Vagina (tissue), 2 donors: Measurements from ENCODE around the gene MYO18A. TPM values are rescaled to one million over a fixed set of nuclear protein-coding genes. Genes with fewer than 3 reads are reported as not detected.

ENCODE experiments used
- DNase-seq, 2 donors: peaks; one replicate each; pipeline ENCODE4 v3.0.0-alpha.2; 2017; ENCODE audit errors: extremely low spot score in 2 of 2
- H3K27ac ChIP-seq: fragments of 200-600 bp; sonication (generic); one replicate; pipeline ENCODE4 v1.5.1; 2019
- H3K27me3 ChIP-seq: fragments of 200-600 bp; sonication (generic); one replicate; pipeline ENCODE4 v1.5.1; 2019
- H3K36me3 ChIP-seq, 2 donors: fragments of 200-600 bp; sonication (generic); one replicate each; pipeline ENCODE4 v1.5.1; 2017 to 2019
- H3K4me1 ChIP-seq: fragments of 200-600 bp; sonication (generic); one replicate; pipeline ENCODE4 v1.5.1; 2019
- H3K4me3 ChIP-seq, 2 donors: fragments of 200-600 bp; sonication (generic); 1 replicate in 1 of 2; 2 replicates in 1 of 2; pipeline ENCODE4 v1.5.1; 2016 to 2019
- H3K9me3 ChIP-seq: fragments of 200-600 bp; sonication (generic); one replicate; pipeline ENCODE4 v1.5.1; 2019
- POLR2A ChIP-seq, 2 donors: fragments of 450-650 bp; IDR thresholded peaks; one replicate each; pipeline ENCODE4 v1.6.1; 2017; ENCODE audit warnings: antibody characterized with exemption in 2 of 2, mild to moderate bottlenecking in 2 of 2, moderate library complexity in 2 of 2
- POLR2AphosphoS5 ChIP-seq, 2 donors: sonication (generic); formaldehyde crosslinking; IDR thresholded peaks; one replicate each; pipeline ENCODE4 v1.9.0; 2017; ENCODE audit warnings: antibody characterized with exemption in 2 of 2, mild to moderate bottlenecking in 2 of 2, low read depth in 1 of 2; ENCODE audit not compliant: insufficient read depth in 1 of 2
- intact Hi-C: fragments of 100-400 bp; cut with DNase I; formaldehyde crosslinking; loops from one replicate; pipeline ENCODE4 v1.15.1; 2023
- total RNA-seq: library from RNA; depleted of rRNA; stranded (reverse); fragments of >200 nt; gene quantifications from one replicate; pipeline ENCODE4 v1.2.3, GENCODE V29; 2016
- TF ChIP-seq, protein P1 (sequence below), 3 experiments: fragments of 450-650 bp in 2 of 3; fragments of 200-600 bp in 1 of 3; sonication (generic) in 1 of 3; IDR thresholded peaks; one replicate each; pipeline ENCODE4 v1.5.1; 2017 to 2019; ENCODE audit warnings: antibody characterized with exemption in 3 of 3, mild to moderate bottlenecking in 2 of 3, moderate library complexity in 2 of 3

The MYO18A gene
- total RNA-seq, 1 donor from 2014 or later: 70.7 TPM

DNA sequence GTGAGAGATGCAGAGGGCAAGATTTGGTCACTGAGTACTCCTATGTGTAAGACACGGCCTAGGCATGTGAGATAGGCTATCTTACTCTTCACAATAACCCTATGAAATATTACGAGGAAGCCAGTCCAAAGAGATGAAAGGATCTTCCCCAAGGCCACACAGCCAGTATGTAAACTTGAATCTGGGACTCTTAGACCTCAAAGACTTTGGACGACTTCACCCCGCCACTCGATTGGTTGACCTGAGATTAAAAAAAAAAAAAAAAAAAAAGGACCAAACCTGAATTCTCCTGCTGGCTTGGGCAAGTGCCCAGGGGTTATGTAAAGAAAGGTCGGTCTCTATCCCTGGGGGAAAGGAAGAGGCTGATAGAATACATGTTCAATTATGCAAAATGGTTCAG lies 104.1 kb downstream of the MYO18A start:
- intact Hi-C loops: no loop called here
- Histone ChIP-seq H3K27me3 (no peaks in the 10 kb centered on the region), H3K36me3 (peaks cover 0 to 15% of the 10 kb centered on the region in 2 donors), H3K9me3 (no peaks in the 10 kb centered on the region), H3K27ac (no peak overlapping the region), H3K4me3 (no peak overlapping the region), H3K4me1 (no peaks in the 10 kb centered on the region)
- TF ChIP-seq POLR2A (IDR thresholded peaks at IDR 0.05) (no peak), POLR2AphosphoS5 (IDR thresholded peaks at IDR 0.05; ENCODE audit: insufficient read depth in 1 of 2, low read depth in 1 of 2) (no peak)
- TF ChIP-seq, protein P1, sequence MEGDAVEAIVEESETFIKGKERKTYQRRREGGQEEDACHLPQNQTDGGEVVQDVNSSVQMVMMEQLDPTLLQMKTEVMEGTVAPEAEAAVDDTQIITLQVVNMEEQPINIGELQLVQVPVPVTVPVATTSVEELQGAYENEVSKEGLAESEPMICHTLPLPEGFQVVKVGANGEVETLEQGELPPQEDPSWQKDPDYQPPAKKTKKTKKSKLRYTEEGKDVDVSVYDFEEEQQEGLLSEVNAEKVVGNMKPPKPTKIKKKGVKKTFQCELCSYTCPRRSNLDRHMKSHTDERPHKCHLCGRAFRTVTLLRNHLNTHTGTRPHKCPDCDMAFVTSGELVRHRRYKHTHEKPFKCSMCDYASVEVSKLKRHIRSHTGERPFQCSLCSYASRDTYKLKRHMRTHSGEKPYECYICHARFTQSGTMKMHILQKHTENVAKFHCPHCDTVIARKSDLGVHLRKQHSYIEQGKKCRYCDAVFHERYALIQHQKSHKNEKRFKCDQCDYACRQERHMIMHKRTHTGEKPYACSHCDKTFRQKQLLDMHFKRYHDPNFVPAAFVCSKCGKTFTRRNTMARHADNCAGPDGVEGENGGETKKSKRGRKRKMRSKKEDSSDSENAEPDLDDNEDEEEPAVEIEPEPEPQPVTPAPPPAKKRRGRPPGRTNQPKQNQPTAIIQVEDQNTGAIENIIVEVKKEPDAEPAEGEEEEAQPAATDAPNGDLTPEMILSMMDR (IDR thresholded peaks at IDR 0.05): no peak
- no peak for DNase-seq

DNA sequence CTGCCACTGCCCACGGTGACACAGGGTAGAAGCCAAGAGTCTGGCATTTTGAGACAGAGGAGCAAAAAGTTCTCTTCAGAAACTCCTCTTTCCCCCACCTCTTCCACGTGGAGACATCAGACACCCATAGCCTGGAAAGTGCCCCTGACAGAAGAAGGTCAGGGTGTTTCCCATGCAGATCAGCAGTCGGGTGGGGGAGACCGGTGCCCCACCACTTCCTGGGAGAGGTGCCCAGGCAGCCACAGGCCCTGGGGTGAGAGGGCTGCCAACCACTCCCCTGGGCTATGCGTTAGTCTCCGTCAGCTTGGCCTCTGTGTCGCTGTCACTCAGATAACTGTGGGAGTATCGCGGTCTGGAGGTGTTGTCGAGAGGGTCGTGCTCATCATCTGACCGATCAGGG lies 105.7 kb downstream of the MYO18A start:
- no peaks in the 10 kb centered on the region for H3K4me1 ChIP-seq
- H3K4me3 ChIP-seq: no peak overlapping the region
- H3K9me3 ChIP-seq: no peaks in the 10 kb centered on the region
- H3K27ac ChIP-seq: no peak overlapping the region
- intact Hi-C loops: no loop called here
- H3K36me3 ChIP-seq: peaks cover 0 to 3% of the 10 kb centered on the region in 2 donors
- no peaks in the 10 kb centered on the region for H3K27me3 ChIP-seq
- TF ChIP-seq, protein P1 (IDR thresholded peaks at IDR 0.05): no peak
- DNase-seq: no peak

DNA sequence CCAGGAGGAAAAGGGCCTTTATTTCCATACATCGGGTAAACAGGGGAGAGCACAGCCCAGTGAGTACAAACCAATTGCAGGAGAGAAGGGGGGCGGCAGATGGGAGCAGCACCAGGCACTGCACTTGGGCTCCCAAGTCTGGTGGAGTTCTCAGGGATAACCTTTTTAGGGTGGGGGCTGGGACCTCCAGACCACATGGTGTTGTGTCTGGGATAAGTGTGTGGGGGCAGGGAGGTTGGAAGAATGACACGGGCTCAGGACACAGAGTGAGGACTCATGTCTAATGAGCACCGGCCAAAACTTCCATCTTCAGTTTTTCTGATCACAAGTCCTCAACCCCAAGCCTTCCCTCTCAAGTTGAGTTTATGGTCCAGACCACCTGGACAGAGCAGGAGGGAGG lies 106.7 kb downstream of the MYO18A start:
- H3K9me3 ChIP-seq: no peaks in the 10 kb centered on the region
- no peak for DNase-seq
- intact Hi-C loops: no loop called here
- H3K27ac ChIP-seq: no peak overlapping the region
- TF ChIP-seq, protein P1 (IDR thresholded peaks at IDR 0.05): no peak
- TF ChIP-seq POLR2AphosphoS5 (IDR thresholded peaks at IDR 0.05; ENCODE audit: insufficient read depth in 1 of 2, low read depth in 1 of 2) (no peak), POLR2A (IDR thresholded peaks at IDR 0.05) (no peak)
- no peaks in the 10 kb centered on the region for H3K4me1 ChIP-seq
- H3K4me3 ChIP-seq: no peak overlapping the region
- H3K36me3 ChIP-seq: no peaks in the 10 kb centered on the region
- H3K27me3 ChIP-seq: no peaks in the 10 kb centered on the region

DNA sequence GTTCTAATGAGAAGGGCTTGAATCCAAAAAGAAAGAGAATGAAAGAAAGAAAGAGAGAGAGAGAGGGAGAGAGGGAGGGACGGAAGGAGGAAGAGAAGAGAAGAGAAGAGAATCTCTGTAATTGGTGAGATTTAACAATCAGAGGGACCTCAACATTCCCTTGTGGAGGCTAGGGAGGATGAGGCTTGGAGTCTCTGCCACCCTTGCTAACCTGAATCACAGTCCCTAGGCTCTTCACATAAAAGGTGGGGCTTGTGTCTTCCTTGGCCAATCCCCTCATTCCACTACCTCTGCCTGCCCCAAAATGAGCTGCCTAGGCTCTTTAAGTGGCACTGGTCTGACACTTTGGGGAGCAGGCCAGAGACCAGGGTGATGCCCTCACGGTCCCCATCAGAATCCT lies 107.2 kb downstream of the MYO18A start:
- no peaks in the 10 kb centered on the region for H3K27me3 ChIP-seq
- intact Hi-C loops: no loop called here
- H3K4me1 ChIP-seq: no peaks in the 10 kb centered on the region
- H3K36me3 ChIP-seq: no peaks in the 10 kb centered on the region
- H3K27ac ChIP-seq: no peak overlapping the region
- no peak for TF ChIP-seq POLR2A (IDR thresholded peaks at IDR 0.05)
- no peak for TF ChIP-seq POLR2AphosphoS5 (IDR thresholded peaks at IDR 0.05; ENCODE audit: insufficient read depth in 1 of 2, low read depth in 1 of 2)
- TF ChIP-seq, protein P1 (IDR thresholded peaks at IDR 0.05): no peak
- no peaks in the 10 kb centered on the region for H3K9me3 ChIP-seq
- no peak overlapping the region for H3K4me3 ChIP-seq
- DNase-seq: no peak

DNA sequence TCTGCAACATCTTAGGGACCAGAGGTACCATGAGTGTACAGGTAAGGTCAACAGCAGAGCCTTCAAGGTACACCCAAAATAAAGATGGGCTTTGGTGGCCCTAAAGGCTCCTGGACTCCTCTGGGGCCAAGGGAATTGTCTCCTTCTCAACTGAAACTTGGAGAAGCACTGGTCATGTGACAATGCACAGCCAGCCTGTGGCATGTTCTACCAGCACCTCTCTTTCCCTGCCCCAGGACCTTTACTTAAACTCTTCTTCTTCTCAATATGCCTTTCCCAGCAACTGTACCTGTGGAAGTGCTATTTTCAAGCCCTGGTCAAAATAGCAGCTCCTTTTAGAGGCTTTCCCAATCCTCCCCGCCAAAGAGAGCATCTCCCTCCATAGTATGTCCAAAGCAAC lies 108.9 kb downstream of the MYO18A start:
- no peaks in the 10 kb centered on the region for H3K36me3 ChIP-seq
- H3K27ac ChIP-seq: no peak overlapping the region
- no peaks in the 10 kb centered on the region for H3K27me3 ChIP-seq
- no peaks in the 10 kb centered on the region for H3K4me1 ChIP-seq
- intact Hi-C loops: no loop called here
- H3K4me3 ChIP-seq: no peak overlapping the region
- TF ChIP-seq, protein P1 (IDR thresholded peaks at IDR 0.05): no peak
- TF ChIP-seq POLR2A (IDR thresholded peaks at IDR 0.05): no peak
- TF ChIP-seq POLR2AphosphoS5 (IDR thresholded peaks at IDR 0.05; ENCODE audit: insufficient read depth in 1 of 2, low read depth in 1 of 2): no peak
- no peaks in the 10 kb centered on the region for H3K9me3 ChIP-seq
- DNase-seq: no peak
